8988T (cell line): Measurements from ENCODE around the gene SEMA3C.

ENCODE experiments used
- DNase-seq: peaks from one replicate; pipeline ENCODE4 v3.0.0; 2011

Gene SEMA3C

GRCh38 chr7:80924090-80924489 lies 5.2 kb upstream of the SEMA3C start:
- no peak for DNase-seq

- DNase-seq, result no peak
Measured at GRCh38 chr7:80923211-80923612, 4.4 kb upstream of the SEMA3C start.

GRCh38 chr7:80922253-80923049 lies 3.6 kb upstream of the SEMA3C start:
- DNase-seq, result no peak

- DNase-seq, result no peak
Measured at GRCh38 chr7:80921130-80921529, 2.3 kb upstream of the SEMA3C start.

- DNase-seq, result no peak
Measured at GRCh38 chr7:80918399-80918798, 452 bp downstream of the SEMA3C start.

- no peak for DNase-seq
Measured at GRCh38 chr7:80916770-80917741, 1.8 kb downstream of the SEMA3C start.

- no peak for DNase-seq
Measured at GRCh38 chr7:80910228-80910627, 8.6 kb downstream of the SEMA3C start.

- DNase-seq, result no peak
Measured at GRCh38 chr7:80908360-80908797, 10.5 kb downstream of the SEMA3C start.

- DNase-seq, result no peak
Measured at GRCh38 chr7:80907612-80908011, 11.2 kb downstream of the SEMA3C start.

GRCh38 chr7:80907141-80907601 lies 11.7 kb downstream of the SEMA3C start:
- no peak for DNase-seq

GRCh38 chr7:80905334-80905733 lies 13.5 kb downstream of the SEMA3C start:
- no peak for DNase-seq

- DNase-seq, result no peak
Measured at GRCh38 chr7:80902716-80903308, 16.0 kb downstream of the SEMA3C start.

GRCh38 chr7:80902019-80902418 lies 16.8 kb downstream of the SEMA3C start:
- no peak for DNase-seq

GRCh38 chr7:80900583-80901576 lies 18.0 kb downstream of the SEMA3C start:
- no peak for DNase-seq

GRCh38 chr7:80896906-80897598 lies 21.8 kb downstream of the SEMA3C start:
- DNase-seq, result no peak

GRCh38 chr7:80895056-80895455 lies 23.8 kb downstream of the SEMA3C start:
- no peak for DNase-seq

GRCh38 chr7:80891259-80891544 lies 27.6 kb downstream of the SEMA3C start:
- no peak for DNase-seq

GRCh38 chr7:80890426-80891258 lies 28.2 kb downstream of the SEMA3C start:
- DNase-seq, result no peak

- DNase-seq, result no peak
Measured at GRCh38 chr7:80889525-80889924, 29.3 kb downstream of the SEMA3C start.

GRCh38 chr7:80885757-80886156 lies 33.1 kb downstream of the SEMA3C start:
- no peak for DNase-seq
